ENCODE data around the gene SSTR1. TPM values are rescaled to one million over a fixed set of nuclear protein-coding genes. Genes with fewer than 3 reads are reported as not detected.

Gene SSTR1
- polyA plus RNA-seq, 1 donor from 2014 or later, result not detected

GRCh38 chr14:38208618-38209562 lies 1.2 kb downstream of the SSTR1 start:
- peak overlapping the region in 1 of 4 donors; percentile 51 for H3K4me3 Mint-ChIP-seq
- H3K9me3 Mint-ChIP-seq, result peaks cover 5 to 15% (median 10%) of the 10 kb centered on the region in 3 donors
- peaks cover 3% of the 10 kb centered on the region for H3K36me3 Mint-ChIP-seq
- H3K27ac Mint-ChIP-seq, result no peak overlapping the region
- peaks cover 28% of the 10 kb centered on the region for H3K27me3 Mint-ChIP-seq
- H3K4me1 Mint-ChIP-seq, result no peaks in the 10 kb centered on the region

GRCh38 chr14:38209572-38210557 lies 2.2 kb downstream of the SSTR1 start:
- Mint-ChIP-seq H3K36me3 (peaks cover 3% of the 10 kb centered on the region), H3K27ac (no peak overlapping the region), H3K4me3 (no peak overlapping the region), H3K9me3 (peaks cover 5 to 15% (median 10%) of the 10 kb centered on the region in 3 donors), H3K4me1 (no peaks in the 10 kb centered on the region), H3K27me3 (peaks cover 28% of the 10 kb centered on the region)

- no peak overlapping the region for H3K27ac Mint-ChIP-seq
- H3K4me1 Mint-ChIP-seq, result no peaks in the 10 kb centered on the region
- peak overlapping the region in 2 of 4 donors; percentile 24 to 47 for H3K4me3 Mint-ChIP-seq
- peaks cover 28% of the 10 kb centered on the region for H3K27me3 Mint-ChIP-seq
- peaks cover 5 to 10% (median 10%) of the 10 kb centered on the region in 3 donors for H3K9me3 Mint-ChIP-seq
- peaks cover 3% of the 10 kb centered on the region for H3K36me3 Mint-ChIP-seq
Measured at GRCh38 chr14:38210587-38211216, 3.0 kb downstream of the SSTR1 start.

GRCh38 chr14:38211255-38211735 lies 3.6 kb downstream of the SSTR1 start:
- Mint-ChIP-seq H3K36me3 (peaks cover 3% of the 10 kb centered on the region), H3K4me3 (no peak overlapping the region), H3K4me1 (no peaks in the 10 kb centered on the region), H3K27ac (no peak overlapping the region), H3K27me3 (peaks cover 28% of the 10 kb centered on the region), H3K9me3 (peaks cover 3 to 7% (median 7%) of the 10 kb centered on the region in 3 donors)

GRCh38 chr14:38212111-38212510 lies 4.4 kb downstream of the SSTR1 start:
- H3K27ac Mint-ChIP-seq, result no peak overlapping the region
- no peaks in the 10 kb centered on the region for H3K4me1 Mint-ChIP-seq
- H3K27me3 Mint-ChIP-seq, result peaks cover 28% of the 10 kb centered on the region
- H3K36me3 Mint-ChIP-seq, result peaks cover 3% of the 10 kb centered on the region
- H3K9me3 Mint-ChIP-seq, result peaks cover 1 to 7% (median 7%) of the 10 kb centered on the region in 3 donors
- H3K4me3 Mint-ChIP-seq, result no peak overlapping the region

GRCh38 chr14:38213001-38213400 lies 5.3 kb downstream of the SSTR1 start:
- Mint-ChIP-seq H3K4me3 (no peak overlapping the region), H3K27me3 (peaks cover 27% of the 10 kb centered on the region), H3K36me3 (peaks cover 3% of the 10 kb centered on the region), H3K9me3 (peaks cover 0 to 7% (median 7%) of the 10 kb centered on the region in 3 donors), H3K27ac (no peak overlapping the region), H3K4me1 (no peaks in the 10 kb centered on the region)

GRCh38 chr14:38217553-38217952 lies 9.8 kb downstream of the SSTR1 start:
- Mint-ChIP-seq H3K4me1 (no peaks in the 10 kb centered on the region), H3K9me3 (peaks cover 0 to 2% (median 0%) of the 10 kb centered on the region in 3 donors), H3K27ac (no peak overlapping the region)

GRCh38 chr14:38221077-38221476 lies 13.4 kb downstream of the SSTR1 start:
- no peaks in the 10 kb centered on the region for H3K36me3 Mint-ChIP-seq
- H3K27me3 Mint-ChIP-seq, result no peaks in the 10 kb centered on the region
- H3K9me3 Mint-ChIP-seq, result peaks cover 0 to 2% (median 0%) of the 10 kb centered on the region in 3 donors
- no peak overlapping the region for H3K27ac Mint-ChIP-seq
- H3K4me3 Mint-ChIP-seq, result no peak overlapping the region
- H3K4me1 Mint-ChIP-seq, result no peaks in the 10 kb centered on the region

More at GRCh38 chr14:38217553-38217952, 9.8 kb downstream of the SSTR1 start:
- Mint-ChIP-seq H3K36me3 (no peaks in the 10 kb centered on the region), H3K27me3 (no peaks in the 10 kb centered on the region), H3K4me3 (no peak overlapping the region)

GRCh38 chr14:38224338-38224737 lies 16.6 kb downstream of the SSTR1 start:
- Mint-ChIP-seq H3K4me1 (no peaks in the 10 kb centered on the region), H3K9me3 (peaks cover 0 to 3% (median 2%) of the 10 kb centered on the region in 3 donors), H3K27ac (no peak overlapping the region), H3K27me3 (no peaks in the 10 kb centered on the region), H3K4me3 (no peak overlapping the region), H3K36me3 (no peaks in the 10 kb centered on the region)

- no peaks in the 10 kb centered on the region for H3K27me3 Mint-ChIP-seq
- H3K27ac Mint-ChIP-seq, result no peak overlapping the region
- H3K4me3 Mint-ChIP-seq, result no peak overlapping the region
- H3K36me3 Mint-ChIP-seq, result no peaks in the 10 kb centered on the region
- peaks cover 0 to 3% (median under 1%) of the 10 kb centered on the region in 3 donors for H3K9me3 Mint-ChIP-seq
- no peaks in the 10 kb centered on the region for H3K4me1 Mint-ChIP-seq
Measured at GRCh38 chr14:38225946-38226345, 18.2 kb downstream of the SSTR1 start.

- Mint-ChIP-seq H3K27ac (no peak overlapping the region), H3K4me3 (no peak overlapping the region), H3K36me3 (no peaks in the 10 kb centered on the region), H3K27me3 (no peaks in the 10 kb centered on the region), H3K9me3 (peaks cover 0 to 4% (median 3%) of the 10 kb centered on the region in 3 donors), H3K4me1 (no peaks in the 10 kb centered on the region)
Measured at GRCh38 chr14:38226366-38226765, 18.7 kb downstream of the SSTR1 start.

- H3K9me3 Mint-ChIP-seq, result peaks cover 0 to 7% (median 0%) of the 10 kb centered on the region in 3 donors
- H3K4me3 Mint-ChIP-seq, result no peak overlapping the region
- H3K27ac Mint-ChIP-seq, result no peak overlapping the region
- H3K4me1 Mint-ChIP-seq, result no peaks in the 10 kb centered on the region
- H3K27me3 Mint-ChIP-seq, result no peaks in the 10 kb centered on the region
- no peaks in the 10 kb centered on the region for H3K36me3 Mint-ChIP-seq
Measured at GRCh38 chr14:38233218-38233617, 25.5 kb downstream of the SSTR1 start.

GRCh38 chr14:38238332-38238731 lies 30.6 kb downstream of the SSTR1 start:
- Mint-ChIP-seq H3K27me3 (no peaks in the 10 kb centered on the region), H3K4me1 (no peaks in the 10 kb centered on the region)

GRCh38 chr14:38238878-38239277 lies 31.2 kb downstream of the SSTR1 start:
- H3K4me1 Mint-ChIP-seq, result no peaks in the 10 kb centered on the region
- no peaks in the 10 kb centered on the region for H3K27me3 Mint-ChIP-seq
- peaks cover 4 to 7% (median 4%) of the 10 kb centered on the region in 3 donors for H3K9me3 Mint-ChIP-seq
- no peak overlapping the region for H3K27ac Mint-ChIP-seq
- no peak overlapping the region for H3K4me3 Mint-ChIP-seq
- no peaks in the 10 kb centered on the region for H3K36me3 Mint-ChIP-seq

More at GRCh38 chr14:38238332-38238731, 30.6 kb downstream of the SSTR1 start:
- no peak overlapping the region for H3K4me3 Mint-ChIP-seq
- H3K9me3 Mint-ChIP-seq, result peaks cover 4 to 7% (median 4%) of the 10 kb centered on the region in 3 donors
- H3K36me3 Mint-ChIP-seq, result no peaks in the 10 kb centered on the region
- no peak overlapping the region for H3K27ac Mint-ChIP-seq
